ENCODE results near the gene HOATZ. TPM values are rescaled to one million over a fixed set of nuclear protein-coding genes. Genes with fewer than 3 reads are reported as not detected.

Gene HOATZ
- total and polyA plus RNA-seq, 2 donors (not counting 3 experiments of a cell fraction or from before 2014, with no cell fraction given): not detected

GRCh38 chr11:111554532-111554931 lies 40.0 kb downstream of the HOATZ start:
- no peak for TF ChIP-seq POLR2A (IDR thresholded peaks at IDR 0.05; ENCODE audit: low read depth, low read length)
- TF ChIP-seq POLR2AphosphoS5 (IDR thresholded peaks at IDR 0.05; ENCODE audit: insufficient read depth, low read depth, low read length): no peak
- no peak for TF ChIP-seq JUN (IDR thresholded peaks at IDR 0.05; ENCODE audit: borderline replicate concordance, insufficient read depth, insufficient read length, low read depth)
- TF ChIP-seq EZH2 (IDR thresholded peaks at IDR 0.05; ENCODE audit: borderline replicate concordance, low read depth, low read length, severe bottlenecking): no peak
- no peak for TF ChIP-seq CTCF (IDR thresholded peaks at IDR 0.05; ENCODE audit: extremely low read depth in 1 of 2, insufficient read depth in 1 of 2, low read depth in 1 of 2, low read length in 2 of 2)
- TF ChIP-seq, protein P1, sequence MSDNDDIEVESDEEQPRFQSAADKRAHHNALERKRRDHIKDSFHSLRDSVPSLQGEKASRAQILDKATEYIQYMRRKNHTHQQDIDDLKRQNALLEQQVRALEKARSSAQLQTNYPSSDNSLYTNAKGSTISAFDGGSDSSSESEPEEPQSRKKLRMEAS (IDR thresholded peaks at IDR 0.05; ENCODE audit: insufficient read depth, insufficient read length): no peak
- TF ChIP-seq FOS (IDR thresholded peaks at IDR 0.05; ENCODE audit: borderline replicate concordance, insufficient read depth, low read length): no peak
- TF ChIP-seq GATA2 (IDR thresholded peaks at IDR 0.05; ENCODE audit: insufficient read depth, insufficient read length, low read depth, low read length): no peak
- no peak for TF ChIP-seq MYC (IDR thresholded peaks at IDR 0.05; ENCODE audit: low read depth, low read length)
- Histone ChIP-seq H3K4me1 (ENCODE audit: control insufficient read depth, extremely low read depth, insufficient read depth, low read length) (no peaks in the 10 kb centered on the region), H3K4me2 (ENCODE audit: insufficient read depth, low read length) (no peak overlapping the region), H3K79me2 (ENCODE audit: control insufficient read depth, insufficient read depth, low read length) (no peaks in the 10 kb centered on the region), H3K9me3 (replicated peaks; ENCODE audit: control insufficient read depth, insufficient read depth, low read length) (no peaks in the 10 kb centered on the region), H3K27me3 (ENCODE audit: control insufficient read depth in 2 of 2, insufficient read depth in 2 of 2, low read length in 2 of 2) (peaks cover 12 to 13% of the 10 kb centered on the region in 2 experiments), H3K9me1 (replicated peaks; ENCODE audit: control insufficient read depth, extremely low read depth, insufficient read depth, low read length) (no peaks in the 10 kb centered on the region), H2AFZ (ENCODE audit: low read depth, low read length) (no peak overlapping the region), H3K9ac (replicated peaks; ENCODE audit: extremely low read depth, insufficient read depth, low read length) (no peak overlapping the region), H3K36me3 (ENCODE audit: control insufficient read depth in 2 of 2, extremely low read depth in 1 of 2, insufficient read depth in 2 of 2, low read length in 2 of 2) (no peaks in the 10 kb centered on the region), H4K20me1 (replicated peaks; ENCODE audit: control insufficient read depth, extremely low read depth, insufficient read depth, low read length) (no peaks in the 10 kb centered on the region), H3K27ac (ENCODE audit: insufficient read depth, low read depth, low read length) (no peak overlapping the region), H3K4me3 (replicated peaks in 1 of 3; ENCODE audit: insufficient read depth in 1 of 3, low read depth in 1 of 3, low read length in 3 of 3) (no peak overlapping the region)
- POLR2A ChIA-PET: no interaction called here
- CTCF ChIA-PET: no interaction called here
- intact Hi-C loops (cut with micrococcal nuclease) (no loop called here), dilution Hi-C loops (cut with MboI; ENCODE audit: extremely low pct_ligation_motif_present, low sequenced_read_pairs) (no loop called here)
- no peak for DNase-seq (ENCODE audit: low read depth, low spot score)
- FAIRE-seq: no peak
- BruUV-seq (replicated peaks): no TSS peak
